NT2/D1 (cell line): ENCODE measurements around the gene GMNN.
"Not testable (repeated sequence)": the region's sequence is repeated elsewhere in the genome, so short reads cannot be mapped to it uniquely, and the experiment has no call there.

Source experiments
- DNase-seq: peaks from one replicate; pipeline ENCODE4 v3.0.0-alpha.2; 2011; ENCODE audit warnings: low read depth, low spot score
- H3K27me3 ChIP-seq: 2 replicates; pipeline ENCODE4 v1.6.0; 2011; ENCODE audit warnings: mild to moderate bottlenecking; ENCODE audit not compliant: insufficient read length, insufficient read depth
- H3K36me3 ChIP-seq: 2 replicates; pipeline ENCODE4 v1.6.1; 2011; ENCODE audit warnings: mild to moderate bottlenecking, low read length, mixed read lengths; ENCODE audit not compliant: insufficient read depth, insufficient read length
- H3K4me1 ChIP-seq: 2 replicates; pipeline ENCODE4 v1.5.1; 2011; ENCODE audit not compliant: insufficient read depth, insufficient read length
- H3K4me3 ChIP-seq: 2 replicates; pipeline ENCODE4 v1.5.1; 2011; ENCODE audit warnings: low read depth; ENCODE audit not compliant: insufficient read length
- H3K9ac ChIP-seq: 2 replicates; pipeline ENCODE4 v1.6.0; 2011; ENCODE audit warnings: low read depth; ENCODE audit not compliant: insufficient read length
- H3K9me3 ChIP-seq: 2 replicates; pipeline ENCODE4 v1.5.1; 2011; ENCODE audit warnings: mild to moderate bottlenecking, low read length; ENCODE audit not compliant: insufficient read depth
- SUZ12 ChIP-seq: IDR thresholded peaks from 2 replicates; pipeline ENCODE4 v1.6.1; 2011; ENCODE audit not compliant: insufficient read length, insufficient read depth; ENCODE audit errors: extremely low read depth
- YY1 ChIP-seq: IDR thresholded peaks from 2 replicates; pipeline ENCODE4 v1.6.1; 2011; ENCODE audit not compliant: insufficient read length, insufficient read depth
- ZNF274 ChIP-seq: IDR thresholded peaks from 2 replicates; pipeline ENCODE4 v1.6.1; 2011; ENCODE audit warnings: mild to moderate bottlenecking, low read depth, low read length

The GMNN gene

GRCh38 chr6:24774696-24775519 lies at the start of gene GMNN:
TSS of gene GMNN (plus strand) at chr6:24774937. CDS start at chr6:24777247, 2,310 bp downstream.
- peak within 1 kb of the TSS; percentile 99 for H3K9ac ChIP-seq
- TF ChIP-seq ZNF274, result no peak
- no peak for TF ChIP-seq SUZ12
- TF ChIP-seq YY1, result no peak
- H3K4me3 ChIP-seq, result peak within 1 kb of the TSS; percentile 98
- H3K4me1 ChIP-seq, result no peaks in the 10 kb centered on the region
- no peaks in the 10 kb centered on the region for H3K9me3 ChIP-seq
- peaks cover 20% of the 10 kb centered on the region for H3K36me3 ChIP-seq
- no peaks in the 10 kb centered on the region for H3K27me3 ChIP-seq
- DNase-seq, result peak; percentile 89

GRCh38 chr6:24730653-24731052 lies 44.1 kb upstream of the GMNN start:
- not testable (repeated sequence) for H3K27me3 ChIP-seq, H3K36me3 ChIP-seq, DNase-seq, H3K9ac ChIP-seq, H3K4me3 ChIP-seq, H3K4me1 ChIP-seq
- peaks cover 35% of the 10 kb centered on the region for H3K9me3 ChIP-seq

GRCh38 chr6:24731456-24732134 lies 43.1 kb upstream of the GMNN start:
- not testable (repeated sequence) for H3K27me3 ChIP-seq, H3K36me3 ChIP-seq, DNase-seq, H3K4me3 ChIP-seq, H3K4me1 ChIP-seq, H3K9ac ChIP-seq
- peaks cover 35% of the 10 kb centered on the region for H3K9me3 ChIP-seq

- Histone ChIP-seq H3K36me3 (no peaks in the 10 kb centered on the region), H3K9ac (no peak overlapping the region), H3K4me1 (no peaks in the 10 kb centered on the region), H3K27me3 (no peaks in the 10 kb centered on the region), H3K4me3 (no peak overlapping the region), H3K9me3 (peaks cover 35% of the 10 kb centered on the region)
- TF ChIP-seq YY1, result no peak
- TF ChIP-seq ZNF274, result no peak
- no peak for TF ChIP-seq SUZ12
- DNase-seq, result no peak
Observed at GRCh38 chr6:24734166-24734565, 40.6 kb upstream of the GMNN start.

- not testable (repeated sequence) for H3K4me1 ChIP-seq, H3K9ac ChIP-seq, H3K4me3 ChIP-seq, DNase-seq, H3K27me3 ChIP-seq, H3K36me3 ChIP-seq
- peaks cover 31% of the 10 kb centered on the region for H3K9me3 ChIP-seq
Observed at GRCh38 chr6:24734710-24735109, 40.0 kb upstream of the GMNN start.

GRCh38 chr6:24738741-24739140 lies 36.0 kb upstream of the GMNN start:
- no peak overlapping the region for H3K9ac ChIP-seq
- H3K9me3 ChIP-seq, result no peaks in the 10 kb centered on the region
- H3K36me3 ChIP-seq, result no peaks in the 10 kb centered on the region
- TF ChIP-seq ZNF274 (no peak), SUZ12 (no peak), YY1 (no peak)
- H3K4me1 ChIP-seq, result no peaks in the 10 kb centered on the region
- no peaks in the 10 kb centered on the region for H3K27me3 ChIP-seq
- H3K4me3 ChIP-seq, result no peak overlapping the region
- DNase-seq, result no peak

GRCh38 chr6:24740861-24741260 lies 33.9 kb upstream of the GMNN start:
- Histone ChIP-seq H3K27me3 (no peaks in the 10 kb centered on the region), H3K36me3 (no peaks in the 10 kb centered on the region), H3K4me3 (no peak overlapping the region), H3K4me1 (no peaks in the 10 kb centered on the region), H3K9me3 (no peaks in the 10 kb centered on the region), H3K9ac (no peak overlapping the region)
- DNase-seq, result no peak
- no peak for TF ChIP-seq YY1
- no peak for TF ChIP-seq ZNF274
- no peak for TF ChIP-seq SUZ12

- Histone ChIP-seq H3K4me1 (no peaks in the 10 kb centered on the region), H3K9ac (no peak overlapping the region), H3K36me3 (no peaks in the 10 kb centered on the region), H3K4me3 (no peak overlapping the region), H3K9me3 (no peaks in the 10 kb centered on the region), H3K27me3 (no peaks in the 10 kb centered on the region)
- no peak for DNase-seq
- no peak for TF ChIP-seq ZNF274
- no peak for TF ChIP-seq SUZ12
- TF ChIP-seq YY1, result no peak
Observed at GRCh38 chr6:24742216-24742738, 32.5 kb upstream of the GMNN start.
